Measurements from ENCODE around the gene SNX30.

The SNX30 gene

DNA sequence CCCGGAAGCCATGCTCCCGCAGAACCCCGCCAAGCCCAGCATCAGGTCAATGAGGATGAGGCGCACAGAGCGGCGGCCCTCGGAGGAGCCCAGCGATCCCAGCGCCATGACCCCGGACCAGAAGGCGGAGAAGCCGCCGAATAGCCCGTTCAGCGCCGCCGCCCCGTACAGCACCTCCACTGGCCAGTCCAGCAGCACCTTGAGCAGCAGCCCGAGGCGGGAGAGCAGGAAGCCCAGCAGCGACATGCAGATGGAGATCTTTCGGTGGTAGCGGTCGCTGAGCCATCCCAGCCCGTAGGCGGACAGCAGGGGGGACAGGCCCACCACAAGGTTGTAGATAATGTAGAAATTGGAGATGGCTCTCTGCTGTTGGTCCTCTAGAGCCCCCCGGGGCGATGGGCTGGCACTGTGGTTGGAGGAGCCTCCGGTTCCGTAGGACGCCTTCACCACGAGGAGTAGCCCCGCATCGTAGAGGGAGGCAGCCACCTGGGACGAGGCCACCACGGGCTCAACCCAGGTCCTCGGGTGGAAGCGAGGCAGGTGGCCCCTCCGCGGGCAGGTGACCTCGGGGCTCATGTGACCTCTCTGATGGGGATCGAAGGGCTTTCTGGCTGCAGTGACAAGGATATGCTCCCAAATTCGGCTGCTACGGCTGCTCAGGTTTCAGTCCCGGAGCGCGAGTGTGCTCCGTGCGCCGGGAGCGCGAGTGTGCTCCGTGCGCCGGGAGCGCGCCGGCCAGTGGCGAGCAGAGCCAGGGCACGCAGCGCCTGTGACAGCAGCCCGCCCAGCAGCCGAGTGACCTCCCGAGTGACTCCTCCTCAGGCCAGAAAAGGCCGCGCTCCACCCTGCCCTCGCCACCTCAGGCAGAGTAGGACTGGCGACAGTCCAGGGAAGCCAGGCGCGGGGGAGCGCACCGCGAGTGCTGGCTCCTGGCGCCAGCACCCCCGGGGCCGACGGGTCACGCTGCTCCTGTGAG, 139.8 kb downstream of the SNX30 start, which contains the start of gene SLC46A2:
Gene SLC46A2, minus strand, starts transcription at position 771 of the 976 bp plus-strand sequence. Its CDS starts 195 bp downstream, at position 576.
- no peak for DNase-seq

DNA sequence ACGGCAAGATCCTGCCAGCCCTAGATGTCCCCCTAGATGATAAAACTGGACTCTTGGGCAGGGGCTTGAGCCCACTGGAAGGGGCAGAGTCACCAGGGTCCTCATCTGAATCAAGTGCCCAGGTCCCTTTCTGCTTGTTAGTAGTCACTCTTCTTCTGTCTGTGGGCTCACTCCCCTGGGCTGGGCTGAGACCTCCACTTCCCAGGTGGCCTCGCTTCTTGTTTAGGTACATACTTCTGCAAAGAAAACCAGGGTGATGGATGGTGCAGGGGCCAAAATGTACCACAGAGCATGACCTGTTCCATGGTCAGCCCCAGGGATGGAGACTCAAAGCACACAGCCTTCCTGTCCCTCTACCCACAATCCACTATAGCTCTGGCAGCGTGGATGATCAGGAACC, 141.0 kb downstream of the SNX30 start:
- DNase-seq: no peak

DNA sequence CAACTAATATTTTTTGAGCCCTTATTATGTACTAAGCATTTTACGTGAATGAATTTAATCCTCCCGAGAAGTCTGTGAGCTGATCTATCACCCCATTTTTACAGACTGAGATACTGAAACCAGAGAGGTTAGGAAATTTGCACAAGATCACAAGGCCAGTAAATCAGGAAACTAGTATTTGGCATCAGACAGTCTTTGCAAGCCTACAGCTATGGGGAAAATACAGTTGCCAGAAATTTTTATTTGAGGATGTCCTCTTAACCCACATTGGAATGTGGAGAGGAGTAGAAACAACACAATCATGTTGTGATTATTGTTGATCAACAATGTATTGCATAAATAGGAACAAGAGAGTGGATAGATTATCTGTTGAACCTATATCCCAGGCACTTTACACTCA, 142.4 kb downstream of the SNX30 start:
- DNase-seq: no peak

DNA sequence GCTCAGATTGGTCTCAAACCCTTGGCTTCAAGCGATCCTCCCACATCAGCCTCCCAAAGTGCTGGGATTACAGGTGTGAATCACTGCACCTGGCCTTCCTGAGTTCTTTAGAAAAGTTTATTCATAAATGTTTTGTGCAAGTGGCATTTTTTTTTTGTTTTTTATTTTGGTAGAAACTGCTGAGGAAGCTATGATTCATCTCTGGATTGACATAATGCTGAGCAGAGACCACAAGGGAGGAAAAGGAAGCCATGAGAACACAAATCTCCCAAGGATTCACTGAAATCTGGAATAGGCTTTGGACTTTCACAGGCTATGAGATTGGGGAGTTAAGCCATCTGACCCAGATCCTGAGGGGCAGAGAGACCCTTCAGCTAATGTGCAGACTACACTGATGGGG, 143.5 kb downstream of the SNX30 start:
- no peak for DNase-seq

DNA sequence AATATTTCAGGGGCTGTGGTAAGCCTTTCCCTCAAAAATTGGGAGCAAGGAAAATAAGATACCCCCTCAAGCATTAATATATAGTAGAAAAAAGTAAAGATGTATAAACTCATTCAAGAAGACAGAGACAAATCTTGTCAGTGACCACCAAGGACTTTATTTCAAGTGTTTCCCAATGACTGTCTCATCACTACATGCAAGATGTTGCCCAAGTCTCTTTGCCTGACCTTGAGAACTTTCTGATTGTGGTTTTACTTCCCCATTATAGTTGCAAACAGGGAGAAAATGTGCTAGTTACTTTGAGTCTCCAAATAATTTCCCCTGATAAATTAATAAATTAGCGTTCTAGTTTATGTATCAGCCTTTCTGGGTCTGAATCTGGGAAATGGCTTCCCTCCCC, 144.1 kb downstream of the SNX30 start:
- no peak for DNase-seq

DNA sequence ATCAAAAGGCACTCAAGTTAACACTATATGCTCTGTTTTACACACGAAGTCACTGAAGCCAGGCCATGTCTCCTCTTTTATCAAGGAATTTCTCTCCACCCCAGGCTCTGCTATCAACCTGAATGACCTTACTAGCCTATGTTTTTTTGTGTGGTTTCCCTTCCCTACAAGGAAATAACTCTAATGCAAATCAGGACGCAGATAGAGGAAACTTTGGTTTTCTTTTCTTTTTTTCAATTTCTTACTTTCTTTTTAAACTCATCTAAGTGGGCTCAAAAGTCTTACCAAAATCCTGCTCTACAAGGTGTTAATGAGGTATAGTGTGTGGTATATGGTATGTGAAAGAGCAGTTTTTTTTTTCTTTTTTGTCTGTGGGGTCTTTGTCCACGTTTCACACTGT, 145.6 kb downstream of the SNX30 start:
- no peak for DNase-seq

DNA sequence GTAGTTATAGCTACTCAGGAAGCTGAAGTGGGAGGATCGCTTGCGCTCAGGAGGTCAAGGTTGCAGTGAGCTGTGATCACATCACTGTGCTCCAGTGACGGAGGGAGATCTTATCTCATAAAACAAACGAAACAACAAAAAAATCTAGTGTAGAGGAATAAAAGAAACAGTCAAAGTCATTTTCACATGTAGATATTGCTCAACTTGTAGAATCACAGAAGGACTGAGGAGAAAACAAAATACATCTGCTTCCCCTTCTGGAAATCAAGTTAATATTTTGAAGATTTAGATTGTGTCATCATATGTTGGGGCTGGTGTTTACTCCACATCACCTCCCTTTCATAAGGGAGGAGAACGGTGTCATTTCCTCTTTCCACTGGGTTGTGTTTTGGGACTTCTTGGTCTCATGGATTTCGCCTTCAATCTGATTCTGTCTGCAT, 148.3 kb downstream of the SNX30 start:
- DNase-seq: no peak

DNA sequence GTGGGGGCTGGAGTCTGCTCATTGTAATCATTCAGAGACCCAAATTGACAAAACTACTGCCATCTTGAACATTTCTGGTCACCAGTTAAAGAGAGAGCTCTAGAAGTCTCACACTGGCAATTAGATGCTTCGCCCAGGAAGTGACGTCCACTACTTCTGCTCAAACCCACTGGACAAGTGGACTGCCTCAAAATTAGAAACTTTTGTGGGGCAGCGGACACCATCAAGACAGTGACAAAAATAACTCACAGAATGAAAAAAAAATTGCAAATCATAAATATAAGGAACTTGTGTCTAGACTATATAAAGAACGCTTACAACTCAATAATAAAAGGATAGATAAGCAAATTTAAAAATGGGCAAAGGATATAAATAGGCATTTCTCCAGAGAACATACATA, 149.9 kb downstream of the SNX30 start:
- no peak for DNase-seq

DNA sequence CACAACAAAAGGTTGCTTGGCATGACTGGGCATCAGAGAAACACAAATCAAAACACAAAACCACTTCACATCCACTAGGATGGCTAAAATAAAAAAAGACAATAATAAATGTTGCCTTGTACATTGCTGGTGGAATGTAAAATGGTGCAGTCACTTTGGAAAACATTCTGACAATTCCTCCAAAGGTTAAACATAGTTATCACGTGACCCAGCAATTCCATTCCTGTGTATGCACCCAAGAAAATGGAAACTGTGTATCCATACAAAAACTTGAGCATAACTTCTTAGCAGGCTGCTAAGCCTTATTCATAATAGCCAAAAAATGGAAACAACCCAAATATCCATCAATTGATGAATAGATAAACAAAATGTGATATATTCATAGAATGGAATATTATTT, 150.3 kb downstream of the SNX30 start:
- no peak for DNase-seq

DNA sequence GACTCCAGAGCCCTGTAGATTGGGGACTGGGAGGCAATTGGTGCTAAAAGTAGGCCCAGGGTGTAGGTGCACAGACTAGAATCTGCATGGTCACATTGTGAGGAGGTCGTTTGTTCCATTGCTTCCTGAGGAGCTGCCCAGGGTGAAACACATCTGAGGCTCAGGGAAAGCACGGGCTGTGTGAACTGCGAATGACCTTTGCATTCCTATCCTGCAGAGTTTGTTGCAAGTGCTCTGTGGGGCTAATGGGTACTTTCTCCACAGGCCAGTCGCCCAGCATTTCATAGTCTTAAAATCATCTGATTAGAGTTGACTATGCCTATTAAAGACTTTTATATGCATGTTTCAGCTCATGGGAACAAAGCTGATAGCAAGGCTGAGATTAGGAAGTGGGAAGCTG, 154.5 kb downstream of the SNX30 start:
- DNase-seq: no peak

DNA sequence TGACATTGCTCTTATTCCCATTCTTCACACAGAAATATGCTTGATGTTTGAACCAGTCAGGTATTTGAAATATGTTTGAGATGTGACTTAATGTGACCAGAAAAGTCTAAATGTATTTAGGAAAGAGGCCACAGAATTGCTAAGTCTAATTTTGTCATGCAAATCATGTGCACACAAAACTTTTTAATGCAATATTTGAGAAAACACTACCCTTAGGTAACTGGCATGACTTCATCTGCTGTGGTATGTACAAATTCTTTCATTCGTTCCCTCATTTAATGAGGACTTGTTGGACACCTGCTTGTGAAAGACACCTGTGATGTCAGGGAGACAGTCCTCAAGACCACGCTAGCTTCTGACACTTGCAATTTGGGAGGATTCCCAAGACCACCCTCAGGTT, 161.2 kb downstream of the SNX30 start:
- no peak for DNase-seq

DNA sequence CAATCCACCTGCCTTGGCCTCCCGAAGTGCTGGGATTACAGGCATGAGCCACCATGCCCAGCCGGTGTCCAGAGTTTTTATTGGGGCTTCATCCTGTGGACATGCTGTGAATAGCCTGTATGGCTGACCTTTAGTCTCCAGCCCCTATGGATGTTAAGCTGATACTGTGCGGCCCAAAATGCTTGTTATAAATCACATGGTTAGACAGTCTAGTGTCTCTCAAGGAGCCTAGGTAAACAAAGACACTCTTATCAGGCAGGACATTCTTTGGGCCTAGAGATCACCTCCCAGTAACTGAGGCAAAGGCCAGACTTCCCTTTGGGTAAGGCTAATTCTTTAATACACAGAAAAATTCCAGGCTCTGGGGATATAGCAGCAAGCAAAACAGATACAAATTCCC, 162.1 kb downstream of the SNX30 start:
- DNase-seq: no peak

DNA sequence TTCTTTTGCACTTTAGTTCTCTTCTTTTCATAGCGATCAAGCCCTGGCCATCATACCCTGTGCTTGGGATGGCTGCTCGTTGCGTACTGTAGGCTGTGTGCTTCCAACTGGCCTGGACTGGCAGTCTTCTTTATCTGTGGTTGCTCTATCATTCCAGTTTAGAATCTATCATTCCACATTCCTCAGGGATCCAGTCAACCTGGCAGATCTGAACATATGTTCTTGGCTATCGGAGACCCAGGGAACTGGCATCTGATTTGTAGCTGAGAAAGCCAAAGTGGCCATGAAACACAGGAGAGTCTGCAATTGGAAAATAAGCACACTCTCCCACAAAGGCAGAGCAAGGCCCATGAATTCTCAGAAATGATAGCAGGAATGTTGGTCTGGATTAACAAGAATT, 162.8 kb downstream of the SNX30 start:
- no peak for DNase-seq

DNA sequence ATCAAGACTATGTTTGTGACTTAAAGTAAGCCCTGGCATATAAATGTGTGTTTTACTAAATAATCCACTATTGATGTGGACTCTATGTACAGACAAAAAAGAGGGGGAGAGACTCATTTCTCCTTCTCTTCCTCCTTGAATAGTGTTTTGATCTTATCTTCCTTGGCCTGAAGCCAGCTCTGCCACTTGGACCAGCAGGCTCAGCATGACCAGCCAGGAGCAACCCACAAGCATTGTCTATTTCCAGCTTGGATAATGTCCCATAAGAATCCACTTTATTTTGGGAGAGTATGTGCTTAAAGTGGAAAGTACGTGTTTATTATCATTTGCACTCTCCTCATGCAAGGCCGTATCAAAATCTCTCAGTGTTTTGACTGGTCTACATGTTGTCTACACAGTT, 164.0 kb downstream of the SNX30 start:
- DNase-seq: no peak

DNA sequence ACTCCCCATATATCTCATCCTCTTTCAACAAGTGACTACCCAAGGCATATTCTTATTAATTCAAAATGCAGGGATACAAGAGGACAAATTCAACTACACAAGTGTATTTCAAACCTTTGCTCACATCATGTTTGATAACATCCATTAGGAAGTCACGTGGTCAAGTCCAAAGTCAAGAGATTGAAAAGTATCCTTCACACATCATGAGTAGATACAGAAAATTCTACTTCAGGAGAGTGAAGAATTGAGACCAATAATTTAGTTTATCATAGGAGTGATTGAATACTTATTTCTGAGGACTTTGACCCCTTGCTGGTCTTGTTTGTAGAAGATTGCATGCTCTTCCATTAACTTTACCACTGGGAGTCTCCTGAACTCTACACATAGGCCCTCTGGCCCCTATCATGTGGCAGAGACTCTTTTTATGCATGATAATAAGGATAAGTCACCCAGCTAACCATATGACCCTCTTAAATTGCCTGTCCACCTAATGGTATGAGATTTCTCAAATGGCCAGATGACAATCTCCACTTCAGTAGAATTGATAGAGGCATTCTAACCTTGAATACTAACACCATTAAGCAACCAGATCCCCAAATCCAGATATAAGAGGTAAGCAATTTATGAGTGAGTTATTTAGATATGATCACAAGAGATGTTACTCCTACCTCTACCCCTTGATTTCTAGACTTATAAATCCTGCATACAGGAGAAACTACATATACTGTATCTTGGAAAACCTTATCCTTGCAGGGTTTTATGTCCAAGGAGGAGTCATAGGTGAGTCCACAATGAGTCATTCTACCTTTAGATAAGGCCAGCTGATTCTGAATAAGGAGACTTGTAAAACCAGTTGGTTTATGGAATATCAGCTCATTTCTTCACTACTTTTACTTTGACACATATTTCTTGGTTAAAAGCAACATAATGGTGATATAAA, 166.8 kb downstream of the SNX30 start:
- no peak for DNase-seq

DNA sequence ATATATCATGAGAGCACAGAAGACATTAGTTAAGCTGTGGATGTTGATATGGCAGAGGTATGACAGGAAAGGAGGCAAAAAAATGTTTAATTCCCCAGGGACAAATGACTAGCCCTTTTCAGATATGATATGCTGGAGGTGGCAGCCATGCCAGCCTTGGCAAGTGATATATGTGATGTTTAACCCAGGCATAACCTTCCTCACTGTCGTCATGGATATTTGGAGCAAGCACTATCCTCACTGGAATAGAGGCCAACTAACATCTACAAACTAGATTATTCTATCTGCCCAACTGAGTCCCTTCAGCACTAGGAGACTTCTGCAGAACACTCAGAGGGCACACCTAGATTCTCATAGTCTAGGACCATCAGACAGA, 167.4 kb downstream of the SNX30 start:
- no peak for DNase-seq

DNA sequence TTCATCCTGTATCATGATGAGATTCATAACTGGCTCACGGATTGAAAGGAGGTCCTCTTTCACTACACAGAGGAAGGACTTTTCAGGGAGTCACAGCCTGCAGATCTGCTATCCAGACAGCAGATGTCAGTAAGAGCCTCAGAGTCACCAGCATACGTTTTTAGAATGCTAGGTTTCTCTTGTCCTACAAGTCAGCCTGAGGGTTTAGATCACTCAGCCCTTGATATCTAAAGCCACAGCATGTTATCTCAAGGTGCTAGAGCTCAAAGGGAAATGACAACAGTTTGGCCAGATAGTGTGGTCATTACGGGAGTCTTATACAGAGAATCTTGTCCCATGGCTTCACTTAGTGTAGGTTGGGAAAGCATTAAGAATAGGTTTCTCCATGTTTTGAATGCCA, 171.0 kb downstream of the SNX30 start:
- peak; percentile 38 for DNase-seq

All from GDM1 (cell line).